Prostate gland (tissue), 2 donors: ENCODE measurements around the gene RFXANK. TPM values are rescaled to one million over a fixed set of nuclear protein-coding genes. Genes with fewer than 3 reads are reported as not detected.

ENCODE experiments used
- DNase-seq: peaks from one replicate; pipeline ENCODE4 v3.0.0-alpha.2; 2019; ENCODE audit warnings: low spot score
- H3K27ac ChIP-seq, 2 donors: fragments of 200-600 bp; sonication (generic); 2 replicates each; pipeline ENCODE4 v1.5.1; 2017 to 2019
- H3K27me3 ChIP-seq: fragments of 200-600 bp; sonication (generic); replicated peaks from 2 replicates; pipeline ENCODE4 v1.5.1; 2019; ENCODE audit not compliant: insufficient read depth
- H3K36me3 ChIP-seq, 2 donors: fragments of 200-600 bp; sonication (generic); 1 replicate in 1 of 2; 2 replicates in 1 of 2; pipeline versions ENCODE4 v1.5.1 to v1.8.1; 2017 to 2019
- H3K4me1 ChIP-seq: fragments of 200-600 bp; sonication (generic); replicated peaks from 2 replicates; pipeline ENCODE4 v1.5.1; 2019
- H3K4me3 ChIP-seq, 2 donors: fragments of 200-600 bp; sonication (generic); 2 replicates each; pipeline ENCODE4 v1.5.1; 2017 to 2019
- H3K9me3 ChIP-seq: fragments of 200-600 bp; sonication (generic); 2 replicates; pipeline ENCODE4 v1.5.1; 2017
- POLR2A ChIP-seq: fragments of 450-650 bp; IDR thresholded peaks from one replicate; pipeline ENCODE4 v1.6.1; 2016; ENCODE audit warnings: antibody characterized with exemption, mild to moderate bottlenecking
- POLR2AphosphoS5 ChIP-seq: sonication (generic); formaldehyde crosslinking; IDR thresholded peaks from one replicate; pipeline ENCODE4 v1.6.1; 2017; ENCODE audit warnings: antibody characterized with exemption
- WGBS: methylation state at CpG from one replicate; pipeline ENCODE4 v1.1.5; 2018; 5-methylcytosine and 5-hydroxymethylcytosine counted together
- intact Hi-C: fragments of 100-400 bp; cut with DNase I; formaldehyde crosslinking; loops from one replicate; pipeline ENCODE4 v1.14.2; 2022
- total RNA-seq, 2 donors: library from RNA; depleted of rRNA; stranded (reverse); fragments of >200 nt; gene quantifications; one replicate each; pipeline ENCODE4 v1.1.0, GENCODE V29; 2016
- TF ChIP-seq, protein P1 (sequence below), 4 experiments: fragments of 200-600 bp in 2 of 4; fragments of 450-650 bp in 2 of 4; sonication (generic) in 2 of 4; IDR thresholded peaks; 1 replicate in 3 of 4; 2 replicates in 1 of 4; pipeline ENCODE4 v1.5.1; 2016 to 2019; ENCODE audit warnings: antibody characterized with exemption in 4 of 4, mild to moderate bottlenecking in 2 of 4, moderate library complexity in 2 of 4

Gene RFXANK
- total RNA-seq, 2 donors from 2014 or later, result 44.2 to 46.3 TPM

DNA sequence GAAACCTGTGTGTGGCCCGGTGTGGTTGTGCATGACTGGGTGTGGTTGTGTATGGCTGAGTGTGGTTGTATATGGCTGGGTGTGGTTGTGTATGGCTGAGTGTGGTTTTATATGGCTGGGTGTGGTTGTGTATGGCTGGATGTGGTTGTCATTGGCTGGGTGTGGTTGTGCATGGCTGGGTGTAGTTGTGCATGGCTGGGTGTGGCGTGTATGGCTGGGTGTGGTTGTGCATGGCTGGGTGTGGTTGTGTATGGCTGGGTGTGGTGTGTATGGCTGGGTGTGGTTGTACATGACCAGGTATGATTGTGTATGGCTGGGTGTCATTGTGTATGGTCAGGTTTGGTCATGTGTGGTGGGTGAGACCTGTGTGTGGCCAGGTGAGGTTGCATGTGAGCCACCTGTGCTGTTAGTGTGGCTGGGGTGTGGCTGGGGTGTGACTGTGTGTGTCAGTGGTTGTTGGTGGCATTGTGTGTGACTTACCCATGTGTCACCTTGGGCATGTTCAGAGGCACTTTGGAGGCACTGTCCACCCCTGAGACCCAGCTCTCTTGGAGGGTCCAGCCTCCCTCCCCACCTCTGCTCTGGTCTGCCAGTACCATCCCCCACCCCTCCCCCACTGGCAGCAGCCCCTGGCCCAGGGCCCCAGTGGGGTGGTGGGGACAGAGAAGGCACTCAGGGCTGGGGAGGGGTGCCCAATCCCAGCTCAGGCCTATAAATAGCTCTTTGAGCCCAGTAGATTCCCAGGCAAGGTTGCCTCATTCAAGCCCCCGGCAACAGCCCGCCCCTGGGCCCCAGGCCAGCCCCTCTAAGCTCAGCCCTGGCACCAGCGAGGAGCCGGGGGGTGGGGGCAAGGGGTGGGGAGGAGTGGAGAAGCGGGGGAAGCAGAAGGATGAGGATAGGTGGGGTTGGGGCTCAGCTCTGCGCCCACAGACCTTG is 15.8 kb downstream of the RFXANK start:
- Histone ChIP-seq H3K4me1 (peaks cover under 1% of the 10 kb centered on the region), H3K36me3 (no peaks in the 10 kb centered on the region), H3K4me3 (no peak overlapping the region), H3K9me3 (no peaks in the 10 kb centered on the region), H3K27ac (no peak overlapping the region), H3K27me3 (peaks cover 18% of the 10 kb centered on the region)
- WGBS, result 50% methylated on average over 7 of the region's 8 CpGs
- TF ChIP-seq, protein P1, sequence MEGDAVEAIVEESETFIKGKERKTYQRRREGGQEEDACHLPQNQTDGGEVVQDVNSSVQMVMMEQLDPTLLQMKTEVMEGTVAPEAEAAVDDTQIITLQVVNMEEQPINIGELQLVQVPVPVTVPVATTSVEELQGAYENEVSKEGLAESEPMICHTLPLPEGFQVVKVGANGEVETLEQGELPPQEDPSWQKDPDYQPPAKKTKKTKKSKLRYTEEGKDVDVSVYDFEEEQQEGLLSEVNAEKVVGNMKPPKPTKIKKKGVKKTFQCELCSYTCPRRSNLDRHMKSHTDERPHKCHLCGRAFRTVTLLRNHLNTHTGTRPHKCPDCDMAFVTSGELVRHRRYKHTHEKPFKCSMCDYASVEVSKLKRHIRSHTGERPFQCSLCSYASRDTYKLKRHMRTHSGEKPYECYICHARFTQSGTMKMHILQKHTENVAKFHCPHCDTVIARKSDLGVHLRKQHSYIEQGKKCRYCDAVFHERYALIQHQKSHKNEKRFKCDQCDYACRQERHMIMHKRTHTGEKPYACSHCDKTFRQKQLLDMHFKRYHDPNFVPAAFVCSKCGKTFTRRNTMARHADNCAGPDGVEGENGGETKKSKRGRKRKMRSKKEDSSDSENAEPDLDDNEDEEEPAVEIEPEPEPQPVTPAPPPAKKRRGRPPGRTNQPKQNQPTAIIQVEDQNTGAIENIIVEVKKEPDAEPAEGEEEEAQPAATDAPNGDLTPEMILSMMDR (IDR thresholded peaks at IDR 0.05), result no peak
- TF ChIP-seq POLR2A (no peak), POLR2AphosphoS5 (no peak)
- intact Hi-C loops, result no loop called here
- DNase-seq, result no peak

DNA sequence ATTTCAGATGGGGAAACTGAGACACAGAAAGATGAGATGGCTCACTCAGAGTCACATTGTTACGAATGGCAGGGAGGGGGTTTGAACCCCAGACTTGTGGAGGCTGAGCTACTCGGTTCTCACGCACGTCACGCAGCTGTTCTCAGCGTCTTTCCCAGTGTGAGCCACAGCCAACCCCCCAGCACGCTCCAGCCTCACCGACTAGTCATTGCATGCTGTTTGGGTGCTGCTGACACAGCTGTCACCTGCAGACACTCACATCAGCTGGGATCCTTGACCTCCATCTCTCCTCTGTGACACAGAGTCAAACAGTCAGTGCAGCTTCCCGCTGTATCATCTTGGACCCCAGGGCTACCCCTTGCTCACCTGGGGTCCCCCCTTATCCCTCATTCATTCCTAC is 17.3 kb downstream of the RFXANK start:
- Histone ChIP-seq H3K4me1 (no peaks in the 10 kb centered on the region), H3K27ac (no peak overlapping the region), H3K27me3 (peaks cover 24% of the 10 kb centered on the region), H3K4me3 (no peak overlapping the region), H3K36me3 (no peaks in the 10 kb centered on the region), H3K9me3 (no peaks in the 10 kb centered on the region)
- TF ChIP-seq POLR2A, result no peak
- no peak for TF ChIP-seq POLR2AphosphoS5
- TF ChIP-seq, protein P1 (IDR thresholded peaks at IDR 0.05), result no peak
- WGBS, result 63% methylated on average over 9 of the region's 9 CpGs
- intact Hi-C loops, result no loop called here
- DNase-seq, result no peak

DNA sequence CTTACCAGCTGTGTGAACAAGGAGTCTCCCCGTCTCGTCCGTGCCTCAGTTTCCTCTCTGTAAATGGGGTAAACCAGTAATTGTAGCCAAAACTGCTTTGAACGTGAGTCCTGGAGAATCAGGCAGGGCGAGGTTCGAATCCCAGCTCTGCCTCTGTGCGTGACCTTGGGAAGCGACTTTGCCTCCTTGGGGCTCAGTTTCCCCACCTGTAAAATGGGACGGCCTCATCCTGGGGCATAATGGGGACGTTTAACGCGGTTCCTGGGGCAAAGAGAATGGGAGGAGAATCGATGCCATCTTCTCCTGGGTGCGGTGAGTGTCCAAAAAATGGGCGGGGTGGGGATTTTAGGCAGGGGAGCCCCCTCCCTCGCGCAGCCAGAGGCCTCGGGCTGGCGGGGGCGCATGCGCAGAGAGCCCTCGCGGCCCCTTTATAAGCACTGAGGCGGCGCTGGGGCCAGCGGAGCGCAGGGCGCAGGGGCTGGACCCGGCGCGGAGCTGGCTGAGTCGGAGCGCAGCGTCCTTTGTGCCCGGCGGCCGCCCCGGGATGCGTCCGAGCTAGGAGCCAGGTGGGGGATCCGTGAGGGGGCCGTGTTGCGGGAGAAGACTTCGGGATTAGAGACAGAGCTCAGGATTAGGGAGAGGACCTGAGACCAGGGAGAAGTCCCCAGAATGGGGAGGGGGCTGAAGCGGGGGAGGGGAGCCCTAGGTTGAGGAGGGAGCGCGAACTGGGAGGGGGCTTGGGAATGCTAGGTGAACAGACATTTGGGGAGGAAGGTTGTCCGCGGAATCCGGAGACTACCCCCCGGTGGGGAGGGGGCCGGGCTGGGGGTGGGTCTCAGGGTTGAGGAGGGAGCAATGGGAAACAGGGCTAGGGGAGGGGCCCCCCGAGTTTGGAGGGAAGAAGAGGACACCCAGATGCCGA is 19.7 kb downstream of the RFXANK start, which contains the start of gene NCAN:
Gene NCAN (plus strand): TSS at position 460 of the 922 bp plus-strand sequence. CDS start 4,996 bp downstream, outside the sequence.
- DNase-seq, result no peak
- H3K27ac ChIP-seq, result no peak within 1 kb of the TSS
- WGBS, result 9% methylated on average over 51 of the region's 54 CpGs
- TF ChIP-seq POLR2AphosphoS5, result no peak
- TF ChIP-seq, protein P1 (IDR thresholded peaks at IDR 0.05), result no peak
- H3K4me1 ChIP-seq, result no peaks in the 10 kb centered on the region
- H3K9me3 ChIP-seq, result no peaks in the 10 kb centered on the region
- no peaks in the 10 kb centered on the region for H3K36me3 ChIP-seq
- H3K4me3 ChIP-seq, result no peak within 1 kb of the TSS
- intact Hi-C loops, result no loop called here
- peaks cover 24% of the 10 kb centered on the region for H3K27me3 ChIP-seq

DNA sequence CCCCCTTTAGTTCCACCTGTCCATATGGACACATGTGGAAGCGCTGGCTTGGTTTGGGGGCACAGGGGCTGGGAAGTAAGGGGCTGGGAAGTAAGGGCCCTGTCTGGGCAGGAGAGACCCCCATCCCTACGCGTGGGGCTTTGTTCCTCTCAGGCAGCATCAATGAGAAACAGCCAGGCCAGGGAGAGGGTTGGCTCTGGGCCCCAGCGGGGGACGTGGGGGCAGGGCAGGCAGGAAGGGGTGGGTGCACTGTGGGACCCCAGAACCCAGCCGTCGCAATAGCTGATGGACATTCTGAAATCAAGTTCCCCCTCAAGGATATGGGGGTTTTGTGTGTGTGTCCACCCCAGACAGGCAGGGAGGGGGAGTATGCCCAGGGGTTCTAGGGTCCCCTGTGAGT is 20.9 kb downstream of the RFXANK start:
- H3K27ac ChIP-seq, result no peak overlapping the region
- no peaks in the 10 kb centered on the region for H3K9me3 ChIP-seq
- WGBS, result 21% methylated on average over 7 of the region's 7 CpGs
- H3K4me1 ChIP-seq, result no peaks in the 10 kb centered on the region
- intact Hi-C loops, result no loop called here
- no peak overlapping the region for H3K4me3 ChIP-seq
- H3K36me3 ChIP-seq, result no peaks in the 10 kb centered on the region
- peaks cover 24% of the 10 kb centered on the region for H3K27me3 ChIP-seq
- DNase-seq, result no peak
- TF ChIP-seq POLR2A, result no peak
- TF ChIP-seq POLR2AphosphoS5, result no peak
- TF ChIP-seq, protein P1 (IDR thresholded peaks at IDR 0.05), result no peak
